Activated T-cell treated with anti-CD3 and anti-CD28 coated beads for 24 hours (primary cell): ENCODE measurements around the gene PCDHA13.
"Not testable (repeated sequence)": the region's sequence is repeated elsewhere in the genome, so short reads cannot be mapped to it uniquely, and the experiment has no call there.

Experiments
- DNase-seq: peaks from one replicate; pipeline ENCODE4 v3.0.0-alpha.2; 2020; ENCODE audit warnings: low read depth

Gene PCDHA13

DNA sequence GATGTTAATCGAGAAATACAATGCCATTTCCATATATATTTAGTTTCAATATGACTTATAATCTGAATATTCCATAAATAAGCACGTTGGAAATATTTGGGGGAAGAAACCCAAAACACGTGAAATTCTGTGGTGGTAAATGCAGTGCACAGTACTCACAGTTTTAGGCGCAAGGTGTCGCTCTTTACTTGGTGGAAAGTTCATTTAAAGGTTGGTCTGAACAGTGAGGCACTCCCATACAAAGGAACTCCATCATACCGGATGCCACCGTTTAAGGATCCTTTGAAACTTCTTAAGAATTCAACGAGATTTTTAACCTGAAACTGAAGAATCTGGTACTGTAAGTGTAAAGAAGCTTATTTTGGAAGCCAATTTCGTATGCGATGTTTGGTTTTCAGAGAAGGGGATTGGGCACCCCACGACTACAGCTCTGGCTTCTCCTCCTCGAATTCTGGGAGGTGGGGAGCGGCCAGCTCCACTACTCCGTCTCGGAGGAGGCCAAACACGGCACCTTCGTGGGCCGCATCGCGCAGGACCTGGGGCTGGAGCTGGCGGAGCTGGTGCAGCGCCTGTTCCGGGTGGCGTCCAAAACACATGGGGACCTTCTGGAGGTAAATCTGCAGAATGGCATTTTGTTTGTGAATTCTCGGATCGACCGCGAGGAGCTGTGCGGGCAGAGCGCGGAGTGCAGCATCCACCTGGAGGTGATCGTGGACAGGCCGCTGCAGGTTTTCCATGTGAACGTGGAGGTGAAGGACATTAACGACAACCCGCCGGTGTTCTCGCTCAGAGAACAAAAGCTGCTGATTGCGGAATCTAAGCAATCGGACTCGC, 13.0 kb upstream of the PCDHA13 start, which contains the start of gene PCDHA11:
TSS of gene PCDHA11 (plus strand) at position 237 of the 834 bp plus-strand sequence. CDS start at position 384, 147 bp downstream.
- DNase-seq = no peak

DNA sequence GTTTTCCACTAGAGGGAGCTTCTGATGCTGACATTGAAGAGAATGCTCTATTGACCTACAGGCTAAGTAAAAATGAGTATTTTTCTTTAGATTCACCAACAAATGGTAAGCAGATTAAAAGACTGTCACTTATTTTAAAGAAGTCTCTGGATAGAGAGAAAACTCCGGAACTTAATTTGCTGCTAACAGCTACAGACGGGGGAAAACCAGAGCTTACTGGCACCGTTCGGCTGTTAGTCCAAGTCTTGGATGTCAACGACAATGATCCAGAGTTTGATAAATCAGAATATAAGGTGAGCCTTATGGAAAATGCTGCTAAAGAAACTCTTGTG, 12.4 kb upstream of the PCDHA13 start:
- DNase-seq = no peak

DNA sequence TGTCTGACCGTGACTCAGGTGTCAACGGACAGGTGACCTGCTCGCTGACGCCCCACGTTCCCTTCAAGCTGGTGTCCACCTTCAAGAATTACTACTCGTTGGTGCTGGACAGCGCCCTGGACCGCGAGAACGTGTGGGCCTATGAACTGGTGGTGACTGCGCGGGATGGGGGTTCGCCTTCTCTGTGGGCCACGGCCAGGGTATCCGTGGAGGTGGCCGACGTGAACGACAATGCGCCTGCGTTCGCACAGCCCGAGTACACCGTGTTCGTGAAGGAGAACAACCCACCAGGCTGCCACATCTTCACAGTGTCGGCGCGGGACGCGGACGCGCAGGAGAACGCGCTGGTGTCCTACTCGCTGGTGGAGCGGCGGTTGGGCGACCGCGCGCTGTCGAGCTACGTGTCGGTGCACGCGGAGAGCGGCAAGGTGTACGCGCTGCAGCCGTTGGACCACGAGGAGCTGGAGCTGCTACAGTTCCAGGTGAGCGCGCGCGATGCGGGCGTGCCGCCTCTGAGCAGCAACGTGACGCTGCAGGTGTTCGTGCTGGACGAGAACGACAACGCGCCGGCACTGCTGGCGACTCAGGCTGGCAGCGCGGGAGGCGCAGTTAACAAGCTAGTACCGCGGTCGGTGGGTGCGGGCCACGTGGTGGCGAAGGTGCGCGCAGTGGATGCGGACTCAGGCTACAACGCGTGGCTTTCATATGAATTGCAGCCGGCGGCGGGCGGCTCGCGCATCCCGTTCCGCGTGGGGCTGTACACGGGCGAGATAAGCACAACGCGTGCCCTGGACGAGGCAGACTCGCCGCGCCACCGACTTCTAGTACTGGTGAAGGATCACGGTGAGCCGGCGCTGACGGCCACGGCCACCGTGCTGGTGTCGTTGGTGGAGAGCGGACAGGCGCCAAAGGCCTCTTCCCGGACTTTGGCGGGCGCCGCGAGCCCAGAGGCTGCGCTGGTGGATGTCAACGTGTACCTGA, 11.4 kb upstream of the PCDHA13 start:
- no peak for DNase-seq

DNA sequence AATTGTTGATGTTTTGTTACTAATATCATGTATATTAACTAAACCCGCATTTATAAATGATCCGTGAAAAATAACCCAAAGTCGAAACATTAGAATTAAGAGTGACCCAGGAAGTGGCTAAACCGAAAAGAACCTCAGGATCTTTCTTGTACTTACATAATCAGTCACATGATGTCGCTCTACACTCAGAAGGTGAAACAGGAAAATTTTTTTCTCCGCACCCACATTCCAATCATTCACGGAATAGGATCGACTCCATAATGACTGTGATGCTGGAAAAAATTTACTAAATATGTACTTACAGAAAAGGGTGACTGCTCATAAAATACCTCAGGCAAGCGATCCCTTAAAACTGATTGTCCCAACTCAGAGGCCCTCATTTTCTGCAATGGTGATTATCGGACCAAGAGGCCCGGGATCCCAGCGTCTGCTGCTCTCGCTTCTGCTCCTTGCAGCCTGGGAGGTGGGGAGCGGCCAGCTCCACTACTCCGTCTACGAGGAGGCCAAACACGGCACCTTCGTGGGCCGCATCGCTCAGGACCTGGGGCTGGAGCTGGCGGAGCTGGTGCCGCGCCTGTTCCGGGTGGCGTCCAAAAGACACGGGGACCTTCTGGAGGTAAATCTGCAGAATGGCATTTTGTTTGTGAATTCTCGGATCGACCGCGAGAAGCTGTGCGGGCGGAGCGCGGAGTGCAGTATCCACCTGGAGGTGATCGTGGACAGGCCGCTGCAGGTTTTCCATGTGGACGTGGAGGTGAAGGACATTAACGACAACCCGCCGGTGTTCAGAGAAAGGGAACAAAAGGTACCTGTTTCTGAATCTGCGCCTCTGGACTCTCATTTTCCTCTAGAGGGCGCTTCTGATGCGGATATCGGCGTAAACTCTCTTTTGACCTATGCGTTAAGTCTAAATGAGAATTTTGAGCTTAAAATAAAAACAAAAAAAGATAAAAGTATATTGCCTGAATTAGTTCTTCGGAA, 6.5 kb upstream of the PCDHA13 start, which contains the start of gene PCDHA12:
TSS of gene PCDHA12 (plus strand) at position 224 of the 981 bp plus-strand sequence. CDS start at position 389, 165 bp downstream.
- DNase-seq = no peak

DNA sequence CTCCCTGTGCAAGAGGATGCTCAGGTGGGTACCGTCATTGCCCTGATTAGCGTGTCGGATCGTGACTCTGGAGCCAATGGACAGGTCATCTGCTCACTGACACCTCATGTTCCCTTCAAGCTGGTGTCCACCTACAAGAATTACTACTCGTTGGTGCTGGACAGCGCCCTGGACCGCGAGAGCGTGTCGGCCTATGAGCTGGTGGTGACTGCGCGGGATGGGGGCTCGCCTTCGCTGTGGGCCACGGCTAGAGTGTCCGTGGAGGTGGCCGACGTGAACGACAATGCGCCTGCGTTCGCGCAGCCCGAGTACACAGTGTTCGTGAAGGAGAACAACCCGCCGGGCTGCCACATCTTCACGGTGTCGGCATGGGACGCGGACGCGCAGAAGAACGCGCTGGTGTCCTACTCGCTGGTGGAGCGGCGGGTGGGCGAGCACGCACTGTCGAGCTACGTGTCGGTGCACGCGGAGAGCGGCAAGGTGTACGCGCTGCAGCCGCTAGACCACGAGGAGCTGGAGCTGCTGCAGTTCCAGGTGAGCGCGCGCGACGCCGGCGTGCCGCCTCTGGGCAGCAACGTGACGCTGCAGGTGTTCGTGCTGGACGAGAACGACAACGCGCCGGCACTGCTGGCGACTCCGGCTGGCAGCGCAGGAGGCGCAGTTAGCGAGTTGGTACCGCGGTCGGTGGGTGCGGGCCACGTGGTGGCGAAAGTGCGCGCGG, 5.2 kb upstream of the PCDHA13 start:
- DNase-seq = not testable (repeated sequence)

- DNase-seq = no peak
Measured at GRCh38 chr5:140877262-140877581, 4.7 kb upstream of the PCDHA13 start.

DNA sequence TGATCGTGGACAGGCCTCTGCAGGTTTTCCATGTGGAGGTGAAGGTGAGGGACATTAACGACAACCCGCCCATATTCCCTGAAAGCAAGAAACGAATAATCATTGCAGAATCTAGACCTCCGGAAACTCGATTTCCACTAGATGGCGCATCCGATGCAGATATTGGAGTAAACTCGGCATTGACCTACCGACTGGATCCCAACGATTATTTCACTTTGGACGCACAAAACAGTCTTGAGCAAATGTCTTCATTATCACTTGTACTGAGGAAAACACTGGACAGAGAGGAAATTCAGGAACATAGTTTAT, 621 bp downstream of the PCDHA13 start:
- no peak for DNase-seq

- no peak for DNase-seq
Measured at GRCh38 chr5:140883373-140883772, 1.4 kb downstream of the PCDHA13 start.

DNA sequence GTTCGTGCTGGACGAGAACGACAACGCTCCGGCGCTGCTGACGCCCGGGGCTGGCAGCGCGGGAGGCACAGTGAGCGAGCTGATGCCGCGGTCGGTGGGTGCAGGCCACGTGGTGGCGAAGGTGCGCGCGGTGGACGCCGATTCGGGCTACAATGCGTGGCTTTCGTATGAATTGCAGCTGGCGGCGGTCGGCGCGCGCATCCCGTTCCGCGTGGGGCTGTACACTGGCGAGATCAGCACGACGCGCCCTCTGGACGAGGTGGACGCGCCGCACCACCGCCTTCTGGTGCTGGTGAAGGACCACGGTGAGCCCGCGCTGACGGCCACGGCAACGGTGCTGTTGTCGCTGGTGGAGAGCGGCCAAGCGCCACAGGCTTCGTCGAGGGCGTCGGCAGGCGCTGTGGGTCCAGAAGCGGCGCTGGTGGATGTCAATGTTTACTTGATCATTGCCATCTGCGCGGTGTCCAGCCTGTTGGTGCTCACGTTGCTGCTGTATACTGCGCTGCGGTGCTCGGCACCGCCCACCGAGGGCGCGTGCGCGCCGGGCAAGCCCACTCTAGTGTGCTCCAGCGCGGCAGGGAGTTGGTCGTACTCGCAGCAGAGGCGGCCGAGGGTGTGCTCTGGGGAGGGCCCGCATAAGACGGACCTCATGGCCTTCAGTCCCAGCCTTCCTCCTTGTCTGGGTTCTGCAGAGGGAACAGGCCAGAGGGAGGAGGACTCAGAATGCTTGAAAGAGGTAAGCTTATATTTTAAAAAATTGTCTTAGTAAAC, 2.2 kb downstream of the PCDHA13 start:
- no peak for DNase-seq

DNA sequence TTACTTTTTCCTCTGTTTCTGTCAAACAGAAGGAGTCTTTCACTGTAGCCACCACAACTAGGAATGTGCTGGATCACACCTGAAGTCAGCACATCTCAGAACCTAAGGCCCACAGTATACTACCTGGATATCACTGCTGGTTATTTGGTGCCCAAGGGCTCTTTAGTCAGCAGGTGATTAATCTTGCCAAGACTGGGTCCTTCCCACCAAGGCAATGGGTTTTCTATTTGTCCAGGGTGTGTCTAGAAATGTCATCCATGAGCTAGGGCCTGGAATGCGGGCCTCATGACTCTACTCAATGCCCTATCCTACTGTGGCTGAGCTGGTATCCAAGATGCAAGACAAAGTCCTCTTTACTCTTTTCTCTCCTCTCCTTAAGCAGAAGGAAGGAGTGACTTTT, 34.4 kb downstream of the PCDHA13 start:
- no peak for DNase-seq

DNA sequence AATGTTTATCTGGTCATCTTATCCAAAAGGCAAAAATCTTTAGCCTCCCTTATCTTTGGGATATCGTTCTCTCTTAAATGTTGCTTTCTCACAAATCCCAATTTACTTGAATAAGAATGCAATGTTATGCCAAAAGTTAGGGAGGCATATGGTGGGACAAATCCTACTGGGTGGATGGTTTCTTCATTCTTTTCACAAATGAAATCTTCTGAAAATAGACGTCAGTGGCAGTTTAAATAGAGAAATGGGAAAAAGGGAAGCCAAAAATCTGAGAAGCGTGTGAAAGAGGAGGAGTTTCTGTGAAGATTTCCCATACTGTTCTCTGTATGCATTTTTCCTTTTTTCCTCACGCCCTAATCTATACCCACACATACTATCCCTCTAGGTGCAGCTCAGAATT, 41.7 kb downstream of the PCDHA13 start:
- no peak for DNase-seq

GRCh38 chr5:140925806-140926442, 44.0 kb downstream of the PCDHA13 start, which contains the start of gene PCDHAC1:
Gene PCDHAC1 (plus strand): TSS chr5:140926299. CDS start chr5:140926893, 594 bp downstream.
- no peak for DNase-seq

DNA sequence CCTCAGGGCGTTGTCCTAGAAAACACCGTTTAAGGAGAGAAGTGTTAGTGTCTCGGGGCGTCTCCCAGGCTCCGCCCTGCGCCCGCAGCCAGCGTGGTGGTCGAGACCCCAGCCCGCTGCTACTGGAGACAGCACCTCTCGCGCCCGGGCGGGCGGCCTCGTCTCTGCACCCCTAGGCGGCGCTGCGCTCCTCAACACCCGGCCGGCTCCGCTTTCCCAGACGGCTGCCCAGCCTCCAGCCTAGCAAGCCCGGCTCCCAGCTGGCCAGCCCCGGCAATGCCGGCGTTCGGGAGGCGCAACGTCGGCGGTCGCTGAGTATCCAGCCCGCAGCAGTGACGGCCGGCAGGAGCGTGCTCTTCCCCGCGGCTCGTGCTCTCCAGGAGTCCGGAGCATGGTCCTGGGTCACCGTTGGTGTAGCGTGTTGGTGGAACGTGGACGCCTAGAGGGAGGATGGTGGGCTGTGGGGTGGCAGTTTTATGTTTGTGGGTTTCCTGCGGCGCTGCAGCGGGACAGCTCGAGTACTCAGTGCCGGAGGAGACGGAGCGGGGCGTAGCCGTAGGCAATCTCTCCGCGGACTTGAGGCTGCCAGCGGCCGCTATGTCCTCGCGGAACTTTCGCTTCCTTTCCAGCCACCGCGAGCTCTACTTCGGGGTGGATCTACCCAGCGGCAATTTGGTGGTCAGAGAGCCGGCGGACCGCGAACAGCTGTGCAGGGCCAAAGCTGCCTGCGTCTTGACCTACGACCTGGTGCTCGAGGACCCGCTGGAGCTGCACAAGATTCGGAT, 44.7 kb downstream of the PCDHA13 start:
- no peak for DNase-seq

DNA sequence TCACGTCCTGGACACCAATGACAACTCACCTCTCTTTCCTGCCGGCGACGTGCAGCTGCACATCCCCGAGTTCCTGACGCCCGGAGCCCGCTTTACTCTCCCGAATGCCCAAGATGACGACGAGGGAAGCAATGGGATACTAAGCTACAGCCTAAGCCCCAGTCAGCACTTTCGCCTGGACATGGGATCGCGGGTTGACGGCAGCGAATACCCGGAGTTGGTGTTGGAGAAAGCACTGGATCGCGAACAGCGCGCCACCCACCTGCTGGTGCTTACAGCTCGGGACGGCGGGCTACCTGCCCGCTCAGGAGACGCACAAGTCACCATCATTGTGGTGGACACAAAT, 45.3 kb downstream of the PCDHA13 start:
- no peak for DNase-seq
